HepG2 (cell line): Measurements from ENCODE around the gene PLD1. TPM values are rescaled to one million over a fixed set of nuclear protein-coding genes. Genes with fewer than 3 reads are reported as not detected.

ENCODE experiments used
- ATAC-seq: fragments of 200-7000 bp; cut with Tn5 transposase; 3 replicates; pipeline ENCODE4 v1.9.1; 2020; ENCODE audit warnings: mild to moderate bottlenecking, moderate library complexity
- BruUV-seq: library from RNA; stranded (reverse); fragments of 400-500 nt; replicated peaks from 2 replicates; lab custom pipeline; 2021; lab: Mats Ljungman, UMichigan
- CTCF ChIA-PET: fragments of 300-600 bp; formaldehyde crosslinking; extraction: SDS; loops from one replicate; lab custom pipeline; 2021; ENCODE audit warnings: low total read pairs, inconsistent platforms, low intra/inter-chr PET ratio; lab: Yijun Ruan, JAX
- POLR2A ChIA-PET: fragments of 350-600 bp; sonication (Branson Sonifier 250); formaldehyde crosslinking; loops from one replicate; lab custom pipeline; 2020; ENCODE audit warnings: antibody characterized with exemption, inconsistent platforms; lab: Yijun Ruan, JAX
- DNase-seq: peaks from one replicate; pipeline ENCODE4 v3.0.0-alpha.2; 2015; ENCODE audit warnings: low spot score
- FAIRE-seq: peaks from 3 replicates; lab custom pipeline; 2011; peaks lifted over from hg19 to GRCh38; lab: Jason Lieb, UNC
- H2AFZ ChIP-seq: one replicate; pipeline ENCODE4 v1.6.1; 2011; ENCODE audit warnings: low read length, inconsistent platforms
- H3K27ac ChIP-seq: fragments of 300-600 bp; 3 replicates; pipeline ENCODE4 v1.8.0; 2011; ENCODE audit warnings: mixed run types, mild to moderate bottlenecking, mixed read lengths, low read length, inconsistent platforms; ENCODE audit not compliant: insufficient read depth; ENCODE audit errors: extremely low read length
- H3K27me3 ChIP-seq, 2 experiments: fragments of 200-600 bp in 1 of 2; 2 replicates in 1 of 2; 3 replicates in 1 of 2; pipeline versions ENCODE4 v1.6.0 to v1.8.0; 2011; ENCODE audit warnings: low read length in 2 of 2, mild to moderate bottlenecking in 2 of 2, moderate library complexity in 2 of 2, inconsistent platforms in 1 of 2; ENCODE audit not compliant: insufficient read depth in 2 of 2, control insufficient read depth in 1 of 2
- H3K36me3 ChIP-seq, 2 experiments: fragments of 200-600 bp in 1 of 2; replicated peaks in 1 of 2; 2 replicates in 1 of 2; 3 replicates in 1 of 2; pipeline versions ENCODE4 v1.5.1 to v1.8.0; 2011; ENCODE audit warnings: low read length in 2 of 2, inconsistent platforms in 1 of 2; ENCODE audit not compliant: insufficient read depth in 2 of 2, control insufficient read depth in 1 of 2
- H3K4me1 ChIP-seq: 2 replicates; pipeline ENCODE4 v1.5.1; 2012; ENCODE audit warnings: low read length, inconsistent platforms; ENCODE audit not compliant: insufficient read depth
- H3K4me2 ChIP-seq: 2 replicates; pipeline ENCODE4 v1.6.0; 2011; ENCODE audit warnings: low read depth, low read length, inconsistent platforms
- H3K4me3 ChIP-seq, 3 experiments: fragments of 200-600 bp in 1 of 3; sonication (generic), shearing (Covaris generic) in 1 of 3; replicated peaks in 1 of 3; 2 replicates each; pipeline ENCODE4 v1.5.1; 2011 to 2016; ENCODE audit warnings: low read length in 3 of 3, inconsistent platforms in 2 of 3, low read depth in 2 of 3, mild to moderate bottlenecking in 2 of 3, control low read depth in 1 of 3, mixed read lengths in 1 of 3; ENCODE audit not compliant: insufficient read depth in 1 of 3
- H3K79me2 ChIP-seq: one replicate; pipeline ENCODE4 v1.6.1; 2011; ENCODE audit warnings: low read length, inconsistent platforms; ENCODE audit not compliant: insufficient read depth
- H3K9ac ChIP-seq: 2 replicates; pipeline ENCODE4 v1.6.0; 2011; ENCODE audit warnings: mild to moderate bottlenecking, low read depth, low read length, inconsistent platforms; ENCODE audit not compliant: insufficient read depth
- H3K9me3 ChIP-seq: 2 replicates; pipeline ENCODE4 v1.5.1; 2012; ENCODE audit warnings: mild to moderate bottlenecking, low read length
- H4K20me1 ChIP-seq: 2 replicates; pipeline ENCODE4 v1.6.0; 2011; ENCODE audit warnings: inconsistent platforms, mild to moderate bottlenecking, low read length, moderate library complexity; ENCODE audit not compliant: insufficient read depth
- FOXA1 ChIP-seq, 2 experiments: fragments of 450-650 bp in 1 of 2; sonication (generic) in 1 of 2; formaldehyde crosslinking in 1 of 2; IDR thresholded peaks; 2 replicates each; pipeline versions ENCODE4 v1.4.0 to v1.6.1; 2016 to 2020; ENCODE audit warnings: missing genetic modification reagents in 1 of 2
- GZF1 ChIP-seq: sonication (generic); formaldehyde crosslinking; IDR thresholded peaks from 2 replicates; pipeline ENCODE4 v1.5.1; 2020; ENCODE audit warnings: mild to moderate bottlenecking, missing genetic modification reagents
- KDM5A ChIP-seq: fragments of 200-600 bp; sonication (generic); IDR thresholded peaks from 2 replicates; pipeline ENCODE4 v1.7.0; 2018; ENCODE audit warnings: antibody characterized with exemption, mild to moderate bottlenecking, low read length, borderline replicate concordance
- MEIS2 ChIP-seq: sonication (generic); formaldehyde crosslinking; IDR thresholded peaks from 2 replicates; pipeline ENCODE4 v1.9.0; 2021; ENCODE audit warnings: mild to moderate bottlenecking, missing genetic modification reagents
- NPAS2 ChIP-seq: sonication (generic); formaldehyde crosslinking; IDR thresholded peaks from 2 replicates; pipeline ENCODE4 v1.8.0; 2022; ENCODE audit warnings: mild to moderate bottlenecking, missing genetic modification reagents, borderline replicate concordance
- TEAD2 ChIP-seq: sonication (generic); formaldehyde crosslinking; IDR thresholded peaks from 2 replicates; pipeline ENCODE4 v1.9.0; 2021; ENCODE audit warnings: missing genetic modification reagents
- ZFP90 ChIP-seq: sonication (generic); formaldehyde crosslinking; IDR thresholded peaks from 2 replicates; pipeline ENCODE4 v1.8.0; 2022; ENCODE audit warnings: missing genetic modification reagents, mild to moderate bottlenecking, inconsistent platforms, borderline replicate concordance
- ZKSCAN8 ChIP-seq: IDR thresholded peaks from 2 replicates; pipeline ENCODE4 v1.6.1; 2016; ENCODE audit warnings: borderline replicate concordance, missing genetic modification reagents, missing compliant biosample characterization
- ZNF205 ChIP-seq: IDR thresholded peaks from 2 replicates; pipeline ENCODE4 v1.6.1; 2018; ENCODE audit warnings: missing biosample characterization, missing genetic modification reagents
- ZNF3 ChIP-seq: IDR thresholded peaks from 2 replicates; pipeline ENCODE4 v1.7.0; 2017; ENCODE audit warnings: inconsistent platforms
- ZNF549 ChIP-seq: sonication (generic); formaldehyde crosslinking; IDR thresholded peaks from 2 replicates; pipeline ENCODE4 v1.5.0; 2020; ENCODE audit warnings: missing genetic modification reagents
- ZNF562 ChIP-seq: sonication (generic); formaldehyde crosslinking; IDR thresholded peaks from 2 replicates; pipeline ENCODE4 v1.8.0; 2022; ENCODE audit warnings: missing genetic modification reagents, borderline replicate concordance
- ZNF629 ChIP-seq: sonication (generic); formaldehyde crosslinking; conservative IDR thresholded peaks from 2 replicates; pipeline ENCODE4 v1.5.0; 2020; ENCODE audit warnings: missing genetic modification reagents
- ZNF839 ChIP-seq: sonication (generic); formaldehyde crosslinking; IDR thresholded peaks from 2 replicates; pipeline ENCODE4 v1.4.0; 2020; ENCODE audit warnings: missing genetic modification reagents, mild to moderate bottlenecking, borderline replicate concordance
- WGBS: methylation state at CpG from one replicate; pipeline ENCODE4 v1.1.6; 2017; ENCODE audit warnings: low lambda C conversion rate; 5-methylcytosine and 5-hydroxymethylcytosine counted together
- in situ Hi-C: cut with HindIII; loops from 2 replicates; pipeline ENCODE4 v1.10.0; 2017; ENCODE audit warnings: low pct_unique_long_range_greater_than_20kb; ENCODE audit not compliant: extremely low pct_ligation_motif_present
- intact Hi-C: fragments of 100-400 bp; cut with micrococcal nuclease; formaldehyde crosslinking; loops from one replicate; pipeline ENCODE4 v1.10.0; 2022; ENCODE audit not compliant: unreplicated experiment
- polyA plus RNA-seq, 8 experiments: library from polyadenylated mRNA; depleted of rRNA in 3 of 8; stranded (reverse) in 7 of 8; unstranded in 1 of 8; fragments of >200 nt; fragmentation: Illumina TruSeq in 4 of 8; extraction: Trizol in 4 of 8; gene quantifications; 2 replicates each; pipeline versions ENCODE4 v1.2.1 to v1.2.3, GENCODE V29; 2011 to 2016; ENCODE audit warnings: low read depth in 4 of 8, missing spikeins in 1 of 8, mixed read lengths in 1 of 8; ENCODE audit not compliant: insufficient read depth in 1 of 8
- total RNA-seq, 5 experiments: library from RNA; depleted of rRNA; stranded (reverse); fragments of >200 nt; fragmentation: Illumina TruSeq; extraction: Trizol; gene quantifications; 2 replicates each; pipeline ENCODE4 v1.2.3, GENCODE V29; 2016; ENCODE audit warnings: low read depth in 1 of 5

Gene PLD1
- total and polyA plus RNA-seq, 2 of the 13 experiments (the other 11 are each of a cell fraction or from before 2014, with no cell fraction given): 27.1 to 59.4 TPM

GRCh38 chr3:171729452-171730334 is 80.6 kb downstream of the PLD1 start:
- TF ChIP-seq NPAS2 (CRISPR knock-in tag): no peak
- TF ChIP-seq GZF1 (CRISPR knock-in tag): no peak
- TF ChIP-seq ZKSCAN8 (CRISPR knock-in tag): no peak
- no peak for TF ChIP-seq ZNF3 (CRISPR knock-in tag)
- no peak for TF ChIP-seq MEIS2 (CRISPR knock-in tag)
- no peak for TF ChIP-seq ZNF205 (CRISPR knock-in tag)
- no peak for TF ChIP-seq ZFP90 (CRISPR knock-in tag)
- no peak for TF ChIP-seq ZNF629 (CRISPR knock-in tag)
- no peak for TF ChIP-seq KDM5A
- TF ChIP-seq TEAD2 (CRISPR knock-in tag): no peak
- TF ChIP-seq ZNF549: no peak
- TF ChIP-seq ZNF562 (CRISPR knock-in tag): no peak
- TF ChIP-seq ZNF839 (CRISPR knock-in tag): no peak
- no peak for TF ChIP-seq FOXA1 (IDR thresholded peaks at IDR 0.05)
- no peak for TF ChIP-seq FOXA1 (CRISPR knock-in tag; IDR thresholded peaks at IDR 0.05)
- in situ Hi-C loops (no loop called here), intact Hi-C loops (loop anchor here (10.0 kb wide), 1 partner anchor 105 kb away; no protein-coding TSS in a partner anchor)
- ChIA-PET CTCF (no interaction called here), POLR2A (no interaction called here)
- Histone ChIP-seq H4K20me1 (no peaks in the 10 kb centered on the region), H3K9ac (no peak overlapping the region), H3K27ac (no peak overlapping the region), H3K4me2 (no peak overlapping the region), H2AFZ (no peak overlapping the region), H3K4me3 (no peak overlapping the region), H3K79me2 (no peaks in the 10 kb centered on the region), H3K4me1 (no peaks in the 10 kb centered on the region), H3K27me3 (no peaks in the 10 kb centered on the region), H3K9me3 (no peaks in the 10 kb centered on the region), H3K36me3 (peaks cover 16 to 56% of the 10 kb centered on the region in 2 experiments)
- ATAC-seq (no peak), FAIRE-seq (no peak), DNase-seq (no peak)
- 78% methylated on average over 3 of the region's 3 CpGs for WGBS
- BruUV-seq: no TSS peak
